ENCODE data around the gene ATRNL1.

Gene ATRNL1

DNA sequence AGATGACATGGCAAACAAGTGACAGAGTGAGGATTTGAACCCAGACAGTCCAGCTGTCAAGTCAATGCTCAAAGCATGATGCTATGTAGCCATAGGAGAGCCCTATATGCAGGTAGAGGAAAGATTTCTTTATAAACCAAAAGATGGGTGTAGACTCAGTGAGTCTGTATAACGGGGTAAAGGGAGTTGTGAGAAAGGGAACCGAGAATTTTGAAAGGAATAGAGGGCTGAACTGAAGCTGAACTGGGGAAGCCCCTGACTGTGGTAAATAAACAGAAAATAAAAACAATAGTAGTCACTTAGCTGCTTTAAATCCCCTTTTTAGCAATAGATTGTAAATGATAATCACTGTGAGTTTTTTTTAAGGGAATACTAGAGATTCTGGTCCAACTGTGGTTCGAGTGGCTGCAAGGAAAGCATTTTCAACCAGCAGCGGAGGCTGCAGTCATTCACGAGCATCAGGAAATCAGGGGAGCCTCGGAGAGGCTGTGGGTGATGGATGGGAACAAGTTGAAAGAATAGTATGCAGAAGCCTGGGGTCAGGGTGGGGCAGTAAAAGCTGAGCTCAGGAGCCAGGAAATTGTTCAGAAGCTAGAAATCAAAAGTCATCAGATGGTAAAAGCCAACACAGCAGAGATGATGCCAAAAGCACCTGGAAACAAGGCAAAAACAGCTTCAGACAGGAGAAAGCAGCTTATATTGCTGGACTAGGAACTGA lies 786.4 kb downstream of the ATRNL1 start:
- Histone ChIP-seq H3K9me3 (ENCODE audit: control insufficient read depth in 5 of 5, low read length in 5 of 5) (no peaks in the 10 kb centered on the region), H3K27me3 (ENCODE audit: control insufficient read depth in 5 of 5, insufficient read depth in 4 of 5, low read length in 5 of 5) (no peaks in the 10 kb centered on the region), H3K36me3 (ENCODE audit: control insufficient read depth in 5 of 5, insufficient read depth in 5 of 5, low read length in 5 of 5) (no peaks in the 10 kb centered on the region), H3K4me3 (ENCODE audit: low read depth in 1 of 5, low read length in 5 of 5) (no peak overlapping the region), H3K4me1 (ENCODE audit: control insufficient read depth in 5 of 5, insufficient read depth in 5 of 5, low read length in 5 of 5) (no peaks in the 10 kb centered on the region), H3K27ac (ENCODE audit: low read depth, low read length) (no peak overlapping the region), H3K9ac (ENCODE audit: low read length in 5 of 5) (no peak overlapping the region)

DNA sequence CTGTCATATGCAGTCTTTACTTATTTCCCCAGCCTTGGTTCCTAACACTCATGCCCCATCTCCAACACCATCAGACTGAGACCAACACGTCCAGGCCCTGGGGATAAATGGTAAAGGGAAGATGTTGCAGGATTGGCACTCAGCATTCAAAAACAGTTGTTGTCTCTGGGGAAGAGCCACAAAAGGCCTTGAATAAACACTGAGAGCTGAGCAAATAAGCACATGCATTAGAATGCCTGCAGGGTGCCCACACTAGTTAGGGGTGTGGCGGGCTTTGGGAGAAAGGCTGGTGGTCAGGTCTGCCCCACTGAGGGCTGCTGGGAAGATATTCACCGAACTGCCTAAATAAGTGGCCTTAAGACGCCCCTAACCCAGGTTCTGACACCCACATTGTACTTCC lies 788.9 kb downstream of the ATRNL1 start:
- Histone ChIP-seq H3K36me3 (ENCODE audit: control insufficient read depth in 5 of 5, insufficient read depth in 5 of 5, low read length in 5 of 5) (no peaks in the 10 kb centered on the region), H3K27ac (ENCODE audit: low read depth, low read length) (no peak overlapping the region), H3K9me3 (ENCODE audit: control insufficient read depth in 5 of 5, low read length in 5 of 5) (no peaks in the 10 kb centered on the region), H3K4me3 (ENCODE audit: low read depth in 1 of 5, low read length in 5 of 5) (no peak overlapping the region), H3K27me3 (ENCODE audit: control insufficient read depth in 5 of 5, insufficient read depth in 4 of 5, low read length in 5 of 5) (no peaks in the 10 kb centered on the region), H3K9ac (ENCODE audit: low read length in 5 of 5) (no peak overlapping the region), H3K4me1 (ENCODE audit: control insufficient read depth in 5 of 5, insufficient read depth in 5 of 5, low read length in 5 of 5) (no peaks in the 10 kb centered on the region)

DNA sequence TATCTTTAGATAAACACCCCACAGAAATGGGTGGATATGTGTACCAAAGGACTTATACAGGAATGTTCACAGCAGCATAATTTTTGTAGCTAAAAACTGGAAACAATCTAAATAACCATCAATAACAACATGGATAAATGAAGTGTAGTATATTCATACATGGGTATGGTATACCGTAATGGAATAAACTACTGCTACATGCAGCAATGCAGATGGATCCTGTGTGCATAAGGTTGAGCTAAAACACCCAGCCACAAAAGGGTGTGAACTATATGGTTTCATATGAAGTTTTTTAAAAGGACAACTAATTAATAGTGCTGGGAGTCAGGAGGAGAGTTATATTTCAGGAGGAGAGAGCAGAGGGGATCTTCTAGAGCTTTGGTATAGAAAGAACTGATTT lies 790.2 kb downstream of the ATRNL1 start:
- Histone ChIP-seq H3K9ac (ENCODE audit: low read length in 5 of 5) (no peak overlapping the region), H3K9me3 (ENCODE audit: control insufficient read depth in 5 of 5, low read length in 5 of 5) (no peaks in the 10 kb centered on the region), H3K4me3 (ENCODE audit: low read depth in 1 of 5, low read length in 5 of 5) (no peak overlapping the region), H3K27me3 (ENCODE audit: control insufficient read depth in 5 of 5, insufficient read depth in 4 of 5, low read length in 5 of 5) (no peaks in the 10 kb centered on the region), H3K4me1 (ENCODE audit: control insufficient read depth in 5 of 5, insufficient read depth in 5 of 5, low read length in 5 of 5) (no peaks in the 10 kb centered on the region), H3K27ac (ENCODE audit: low read depth, low read length) (no peak overlapping the region), H3K36me3 (ENCODE audit: control insufficient read depth in 5 of 5, insufficient read depth in 5 of 5, low read length in 5 of 5) (no peaks in the 10 kb centered on the region)

DNA sequence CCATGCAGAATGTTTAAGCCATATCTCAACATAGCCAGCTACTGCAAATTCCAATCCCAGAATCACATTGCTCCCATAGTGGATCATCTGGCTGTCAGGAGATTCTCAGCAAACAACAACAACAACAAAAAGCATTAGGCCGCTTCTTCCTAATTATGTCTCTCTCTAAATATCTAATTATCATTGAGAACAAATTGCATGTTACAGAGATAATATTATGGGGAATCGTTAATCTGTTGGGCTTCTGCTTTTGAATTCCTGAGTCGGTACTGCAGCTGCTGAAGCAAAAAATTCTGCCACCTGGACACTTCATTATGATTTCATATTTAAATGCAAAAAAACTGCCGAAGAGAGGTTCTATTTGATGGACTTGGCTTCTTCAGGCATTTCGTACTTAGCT lies 791.2 kb downstream of the ATRNL1 start:
- Histone ChIP-seq H3K36me3 (ENCODE audit: control insufficient read depth in 5 of 5, insufficient read depth in 5 of 5, low read length in 5 of 5) (no peaks in the 10 kb centered on the region), H3K4me3 (ENCODE audit: low read depth in 1 of 5, low read length in 5 of 5) (no peak overlapping the region), H3K4me1 (ENCODE audit: control insufficient read depth in 5 of 5, insufficient read depth in 5 of 5, low read length in 5 of 5) (no peaks in the 10 kb centered on the region), H3K9ac (ENCODE audit: low read length in 5 of 5) (no peak overlapping the region), H3K27me3 (ENCODE audit: control insufficient read depth in 5 of 5, insufficient read depth in 4 of 5, low read length in 5 of 5) (no peaks in the 10 kb centered on the region), H3K27ac (ENCODE audit: low read depth, low read length) (no peak overlapping the region), H3K9me3 (ENCODE audit: control insufficient read depth in 5 of 5, low read length in 5 of 5) (no peaks in the 10 kb centered on the region)

DNA sequence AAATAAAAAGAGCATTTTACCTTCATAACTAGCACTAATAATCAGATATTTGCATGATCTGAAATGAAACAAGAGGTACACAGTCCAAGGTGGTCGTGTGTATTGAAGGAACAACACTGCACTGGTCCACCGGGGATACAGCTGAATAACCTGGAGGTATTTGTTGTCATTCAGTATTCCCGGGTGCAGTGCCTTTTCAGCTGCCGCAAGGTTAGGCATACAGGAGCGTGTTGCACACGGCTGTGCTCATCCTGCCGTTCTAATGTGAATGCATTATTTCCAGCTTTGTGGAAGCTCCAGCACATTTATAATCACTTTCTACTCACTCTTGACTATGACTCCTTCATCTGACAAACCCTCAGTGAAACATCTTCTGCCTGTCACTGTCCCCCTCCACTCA lies 802.0 kb downstream of the ATRNL1 start:
- no peaks in the 10 kb centered on the region for H3K4me1 ChIP-seq (ENCODE audit: control insufficient read depth in 5 of 5, insufficient read depth in 5 of 5, low read length in 5 of 5)
- no peak overlapping the region for H3K27ac ChIP-seq (ENCODE audit: low read depth, low read length)

DNA sequence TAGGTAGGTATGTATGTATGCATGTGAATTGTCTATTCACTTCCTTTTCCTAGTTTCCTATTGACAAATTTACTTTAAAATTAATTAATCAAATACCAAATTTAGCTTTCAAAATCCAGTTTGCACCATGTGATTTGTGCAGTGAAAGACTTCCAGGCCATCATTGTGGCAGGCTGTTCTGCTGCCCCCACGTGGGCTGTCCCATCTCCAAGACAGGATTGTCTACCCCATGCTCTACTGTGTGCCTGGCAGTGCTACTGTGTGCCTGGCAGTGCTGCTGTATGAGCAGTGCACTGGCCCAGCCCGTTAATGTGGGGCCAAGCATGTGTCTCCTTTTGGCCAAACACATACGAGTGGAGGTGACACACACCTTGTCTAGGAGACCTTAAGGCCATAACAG lies 805.1 kb downstream of the ATRNL1 start:
- no peak overlapping the region for H3K27ac ChIP-seq (ENCODE audit: low read depth, low read length)
- no peaks in the 10 kb centered on the region for H3K27me3 ChIP-seq (ENCODE audit: control insufficient read depth in 5 of 5, insufficient read depth in 4 of 5, low read length in 5 of 5)
- no peaks in the 10 kb centered on the region for H3K36me3 ChIP-seq (ENCODE audit: control insufficient read depth in 5 of 5, insufficient read depth in 5 of 5, low read length in 5 of 5)
- no peak overlapping the region for H3K4me3 ChIP-seq (ENCODE audit: low read depth in 1 of 5, low read length in 5 of 5)
- no peaks in the 10 kb centered on the region for H3K9me3 ChIP-seq (ENCODE audit: control insufficient read depth in 5 of 5, low read length in 5 of 5)
- no peak overlapping the region for H3K9ac ChIP-seq (ENCODE audit: low read length in 5 of 5)
- H3K4me1 ChIP-seq (ENCODE audit: control insufficient read depth in 5 of 5, insufficient read depth in 5 of 5, low read length in 5 of 5), result no peaks in the 10 kb centered on the region

More for the DNA sequence above, 802.0 kb downstream of the ATRNL1 start:
- no peaks in the 10 kb centered on the region for H3K36me3 ChIP-seq (ENCODE audit: control insufficient read depth in 5 of 5, insufficient read depth in 5 of 5, low read length in 5 of 5)
- no peaks in the 10 kb centered on the region for H3K27me3 ChIP-seq (ENCODE audit: control insufficient read depth in 5 of 5, insufficient read depth in 4 of 5, low read length in 5 of 5)
- H3K9ac ChIP-seq (ENCODE audit: low read length in 5 of 5), result no peak overlapping the region
- H3K4me3 ChIP-seq (ENCODE audit: low read depth in 1 of 5, low read length in 5 of 5), result no peak overlapping the region
- no peaks in the 10 kb centered on the region for H3K9me3 ChIP-seq (ENCODE audit: control insufficient read depth in 5 of 5, low read length in 5 of 5)

DNA sequence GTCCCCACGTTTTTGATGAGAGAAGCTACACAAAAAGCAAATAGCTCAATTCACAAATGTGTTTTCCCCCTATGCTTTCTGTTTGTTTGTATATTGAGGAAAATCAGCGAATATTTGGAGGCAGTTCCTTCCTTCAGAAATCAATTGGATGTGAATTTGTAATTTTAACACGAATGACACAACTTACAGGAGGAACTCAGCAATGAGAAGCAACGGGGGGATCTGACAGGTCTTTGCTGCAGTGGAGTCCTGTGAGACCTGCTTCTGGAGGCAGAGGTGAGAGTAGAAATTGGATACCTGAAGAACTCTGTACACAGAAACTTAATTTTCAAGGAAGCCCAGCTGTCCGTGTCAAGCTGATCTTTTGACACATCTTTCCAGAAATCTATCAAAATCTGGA lies 809.4 kb downstream of the ATRNL1 start:
- no peaks in the 10 kb centered on the region for H3K4me1 ChIP-seq (ENCODE audit: control insufficient read depth in 5 of 5, insufficient read depth in 5 of 5, low read length in 5 of 5)
- no peaks in the 10 kb centered on the region for H3K27me3 ChIP-seq (ENCODE audit: control insufficient read depth in 5 of 5, insufficient read depth in 4 of 5, low read length in 5 of 5)
- no peaks in the 10 kb centered on the region for H3K36me3 ChIP-seq (ENCODE audit: control insufficient read depth in 5 of 5, insufficient read depth in 5 of 5, low read length in 5 of 5)
- no peak overlapping the region for H3K9ac ChIP-seq (ENCODE audit: low read length in 5 of 5)
- H3K9me3 ChIP-seq (ENCODE audit: control insufficient read depth in 5 of 5, low read length in 5 of 5), result no peaks in the 10 kb centered on the region
- H3K27ac ChIP-seq (ENCODE audit: low read depth, low read length), result no peak overlapping the region
- no peak overlapping the region for H3K4me3 ChIP-seq (ENCODE audit: low read depth in 1 of 5, low read length in 5 of 5)

DNA sequence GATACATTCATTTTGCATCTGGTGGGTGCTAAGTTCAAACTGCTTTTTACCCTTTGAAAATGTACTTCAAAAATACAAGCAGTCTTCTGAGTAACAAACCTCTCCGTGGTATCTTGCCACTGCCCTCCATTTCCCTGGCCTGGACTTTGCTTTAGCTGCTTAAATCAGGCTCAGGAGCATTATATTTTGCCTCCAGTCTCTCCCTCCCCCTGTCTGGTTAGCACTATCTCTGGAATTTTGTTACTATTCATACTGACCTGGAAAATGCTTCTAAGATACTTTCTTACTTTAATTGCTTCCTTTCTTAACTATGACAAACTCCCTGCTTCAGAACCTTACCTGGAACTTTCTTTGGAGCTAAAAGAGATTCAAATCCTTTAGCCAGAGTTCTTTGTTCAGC lies 810.0 kb downstream of the ATRNL1 start:
- Histone ChIP-seq H3K9ac (ENCODE audit: low read length in 5 of 5) (no peak overlapping the region), H3K4me1 (ENCODE audit: control insufficient read depth in 5 of 5, insufficient read depth in 5 of 5, low read length in 5 of 5) (no peaks in the 10 kb centered on the region), H3K4me3 (ENCODE audit: low read depth in 1 of 5, low read length in 5 of 5) (no peak overlapping the region), H3K9me3 (ENCODE audit: control insufficient read depth in 5 of 5, low read length in 5 of 5) (no peaks in the 10 kb centered on the region), H3K27ac (ENCODE audit: low read depth, low read length) (no peak overlapping the region), H3K36me3 (ENCODE audit: control insufficient read depth in 5 of 5, insufficient read depth in 5 of 5, low read length in 5 of 5) (no peaks in the 10 kb centered on the region), H3K27me3 (ENCODE audit: control insufficient read depth in 5 of 5, insufficient read depth in 4 of 5, low read length in 5 of 5) (no peaks in the 10 kb centered on the region)

DNA sequence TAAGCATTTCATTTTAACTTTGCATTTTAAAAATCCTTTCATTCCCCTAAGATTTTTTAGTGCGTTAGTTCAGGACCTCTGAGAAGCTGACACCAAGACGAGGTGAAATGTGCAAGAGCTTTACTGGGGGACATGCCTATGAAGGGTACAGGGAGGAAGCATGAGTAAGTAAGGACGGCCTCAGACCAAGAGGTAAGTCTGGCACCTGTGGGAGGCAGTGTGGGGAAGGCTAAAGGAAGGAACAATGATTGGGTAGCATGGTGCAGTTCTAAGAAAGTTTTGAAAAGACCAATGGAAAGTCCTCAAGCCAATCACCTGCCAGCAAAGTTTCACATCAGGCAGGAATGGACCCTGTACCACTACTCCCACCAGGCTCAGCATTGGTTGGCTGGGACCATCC lies 810.7 kb downstream of the ATRNL1 start:
- Histone ChIP-seq H3K9me3 (ENCODE audit: control insufficient read depth in 5 of 5, low read length in 5 of 5) (no peaks in the 10 kb centered on the region), H3K9ac (ENCODE audit: low read length in 5 of 5) (no peak overlapping the region), H3K4me3 (ENCODE audit: low read depth in 1 of 5, low read length in 5 of 5) (no peak overlapping the region), H3K4me1 (ENCODE audit: control insufficient read depth in 5 of 5, insufficient read depth in 5 of 5, low read length in 5 of 5) (no peaks in the 10 kb centered on the region), H3K27ac (ENCODE audit: low read depth, low read length) (no peak overlapping the region), H3K27me3 (ENCODE audit: control insufficient read depth in 5 of 5, insufficient read depth in 4 of 5, low read length in 5 of 5) (no peaks in the 10 kb centered on the region), H3K36me3 (ENCODE audit: control insufficient read depth in 5 of 5, insufficient read depth in 5 of 5, low read length in 5 of 5) (no peaks in the 10 kb centered on the region)

DNA sequence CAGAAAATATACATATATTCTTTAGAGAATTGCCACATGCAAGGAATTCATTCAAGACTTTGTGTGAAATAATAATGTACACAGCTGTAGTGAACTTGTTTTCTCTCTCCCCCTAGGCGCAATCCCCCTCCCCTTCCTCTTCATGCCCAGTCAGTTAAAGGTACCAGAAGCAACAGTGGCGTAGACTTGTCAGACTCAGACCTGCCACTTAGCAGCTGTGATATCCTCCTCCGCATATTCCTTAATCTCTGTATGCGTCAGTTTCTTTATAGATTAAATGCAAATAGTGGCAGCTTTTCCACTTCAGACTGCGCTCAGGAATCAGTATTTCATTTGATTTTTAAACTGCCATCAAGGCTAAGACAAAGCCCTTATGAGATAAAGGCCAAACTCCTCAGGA lies 815.9 kb downstream of the ATRNL1 start:
- H3K27ac ChIP-seq (ENCODE audit: low read depth, low read length), result no peak overlapping the region
- no peak overlapping the region for H3K4me3 ChIP-seq (ENCODE audit: low read depth in 1 of 5, low read length in 5 of 5)
- H3K36me3 ChIP-seq (ENCODE audit: control insufficient read depth in 5 of 5, insufficient read depth in 5 of 5, low read length in 5 of 5), result no peaks in the 10 kb centered on the region
- H3K9ac ChIP-seq (ENCODE audit: low read length in 5 of 5), result no peak overlapping the region
- no peaks in the 10 kb centered on the region for H3K4me1 ChIP-seq (ENCODE audit: control insufficient read depth in 5 of 5, insufficient read depth in 5 of 5, low read length in 5 of 5)
- no peaks in the 10 kb centered on the region for H3K9me3 ChIP-seq (ENCODE audit: control insufficient read depth in 5 of 5, low read length in 5 of 5)
- H3K27me3 ChIP-seq (ENCODE audit: control insufficient read depth in 5 of 5, insufficient read depth in 4 of 5, low read length in 5 of 5), result no peaks in the 10 kb centered on the region

Data from subcutaneous abdominal adipose tissue (tissue), 5 donors.